Measurements from ENCODE around the gene FAM236D.
"Not testable (repeated sequence)": the region's sequence is repeated elsewhere in the genome, so short reads cannot be mapped to it uniquely, and the experiment has no call there.

DNA sequence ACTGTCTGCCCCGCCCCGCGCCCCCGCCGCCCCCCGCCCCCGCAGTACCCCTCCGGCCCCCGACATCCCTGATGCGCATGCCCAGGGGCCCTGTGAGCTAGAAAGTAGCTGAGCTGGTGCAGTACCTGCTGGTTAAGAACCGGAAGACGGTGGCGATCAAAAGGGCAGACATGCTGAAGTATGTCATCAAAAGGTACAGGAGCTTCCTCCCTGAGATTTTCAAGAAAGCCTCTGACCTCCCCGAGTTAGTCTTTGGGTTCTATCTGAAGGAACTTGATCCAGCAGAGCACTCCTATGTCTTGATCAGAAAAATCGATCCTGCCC is 30.6 kb downstream of the FAM236D start:
- TF ChIP-seq, protein P1, sequence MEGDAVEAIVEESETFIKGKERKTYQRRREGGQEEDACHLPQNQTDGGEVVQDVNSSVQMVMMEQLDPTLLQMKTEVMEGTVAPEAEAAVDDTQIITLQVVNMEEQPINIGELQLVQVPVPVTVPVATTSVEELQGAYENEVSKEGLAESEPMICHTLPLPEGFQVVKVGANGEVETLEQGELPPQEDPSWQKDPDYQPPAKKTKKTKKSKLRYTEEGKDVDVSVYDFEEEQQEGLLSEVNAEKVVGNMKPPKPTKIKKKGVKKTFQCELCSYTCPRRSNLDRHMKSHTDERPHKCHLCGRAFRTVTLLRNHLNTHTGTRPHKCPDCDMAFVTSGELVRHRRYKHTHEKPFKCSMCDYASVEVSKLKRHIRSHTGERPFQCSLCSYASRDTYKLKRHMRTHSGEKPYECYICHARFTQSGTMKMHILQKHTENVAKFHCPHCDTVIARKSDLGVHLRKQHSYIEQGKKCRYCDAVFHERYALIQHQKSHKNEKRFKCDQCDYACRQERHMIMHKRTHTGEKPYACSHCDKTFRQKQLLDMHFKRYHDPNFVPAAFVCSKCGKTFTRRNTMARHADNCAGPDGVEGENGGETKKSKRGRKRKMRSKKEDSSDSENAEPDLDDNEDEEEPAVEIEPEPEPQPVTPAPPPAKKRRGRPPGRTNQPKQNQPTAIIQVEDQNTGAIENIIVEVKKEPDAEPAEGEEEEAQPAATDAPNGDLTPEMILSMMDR (conservative IDR thresholded peaks at IDR 0.05 in 1 of 2, IDR thresholded peaks at IDR 0.05 in 1 of 2; ENCODE audit: low read depth in 1 of 2, low read length in 2 of 2), result not testable (repeated sequence)
- not testable (repeated sequence) for TF ChIP-seq EZH2 (IDR thresholded peaks at IDR 0.05; ENCODE audit: low read length, missing control alignments)

All from fibroblast of lung (primary cell).